Central memory CD8-positive, alpha-beta T cell (primary cell): Measurements from ENCODE around the gene OSM.

Experiments
- ATAC-seq: fragments of 150-1000 bp; cut with Tn5 transposase; replicated peaks from 2 replicates; pipeline ENCODE4 v1.10.0; 2022; ENCODE audit warnings: mild to moderate bottlenecking, moderate FRiP score, moderate number of reproducible peaks; ENCODE audit not compliant: poor library complexity, severe bottlenecking; ENCODE audit errors: extremely low read depth
- DNase-seq, 2 donors: peaks; one replicate each; pipeline ENCODE4 v3.0.0; 2021; ENCODE audit warnings: low spot score in 2 of 2
- H3K27ac Mint-ChIP-seq: one replicate; pipeline ENCODE4 v1.8.0; 2022; ENCODE audit warnings: low read depth, mild to moderate bottlenecking, moderate library complexity, mixed read lengths
- H3K27me3 Mint-ChIP-seq: one replicate; pipeline ENCODE4 v1.8.0; 2022; ENCODE audit warnings: mixed read lengths
- H3K36me3 Mint-ChIP-seq: one replicate; pipeline ENCODE4 v1.8.0; 2022; ENCODE audit warnings: mild to moderate bottlenecking, moderate library complexity, mixed read lengths; ENCODE audit not compliant: insufficient read depth
- H3K4me1 Mint-ChIP-seq: one replicate; pipeline ENCODE4 v1.8.0; 2022; ENCODE audit warnings: mixed read lengths
- H3K4me3 Mint-ChIP-seq: one replicate; pipeline ENCODE4 v1.8.0; 2022; ENCODE audit warnings: mild to moderate bottlenecking, moderate library complexity, mixed read lengths
- H3K9me3 Mint-ChIP-seq: one replicate; pipeline ENCODE4 v1.8.0; 2022; ENCODE audit warnings: mixed read lengths

Gene OSM

GRCh38 chr22:30306627-30307011, 40.0 kb upstream of the OSM start:
- DNase-seq (no peak), ATAC-seq (peak; percentile 25)
- peaks cover 12% of the 10 kb centered on the region for H3K36me3 Mint-ChIP-seq
- H3K27me3 Mint-ChIP-seq, result no peaks in the 10 kb centered on the region
- H3K4me1 Mint-ChIP-seq, result peaks cover 94% of the 10 kb centered on the region
- no peaks in the 10 kb centered on the region for H3K9me3 Mint-ChIP-seq
- peak overlapping the region; percentile 76 for H3K4me3 Mint-ChIP-seq
- H3K27ac Mint-ChIP-seq, result peak overlapping the region; percentile 92

- peaks cover 12% of the 10 kb centered on the region for H3K36me3 Mint-ChIP-seq
- no peaks in the 10 kb centered on the region for H3K9me3 Mint-ChIP-seq
- ATAC-seq (peak; percentile 74), DNase-seq (no peak)
- peak overlapping the region; percentile 92 for H3K27ac Mint-ChIP-seq
- H3K4me3 Mint-ChIP-seq, result peak overlapping the region; percentile 76
- no peaks in the 10 kb centered on the region for H3K27me3 Mint-ChIP-seq
- peaks cover 94% of the 10 kb centered on the region for H3K4me1 Mint-ChIP-seq
These were observed 39.4 kb upstream of the OSM start for GRCh38 chr22:30305906-30306626.

GRCh38 chr22:30305519-30305905, 38.9 kb upstream of the OSM start:
- Mint-ChIP-seq H3K27me3 (no peaks in the 10 kb centered on the region), H3K4me3 (peak overlapping the region; percentile 76), H3K36me3 (peaks cover 9% of the 10 kb centered on the region), H3K27ac (peak overlapping the region; percentile 92), H3K4me1 (peaks cover 92% of the 10 kb centered on the region), H3K9me3 (no peaks in the 10 kb centered on the region)
- DNase-seq, result peak; percentile 31 to 35
- peak; percentile 61 for ATAC-seq

GRCh38 chr22:30304495-30305244, 38.0 kb upstream of the OSM start:
- ATAC-seq, result no peak
- peak overlapping the region; percentile 76 for H3K4me3 Mint-ChIP-seq
- H3K9me3 Mint-ChIP-seq, result no peaks in the 10 kb centered on the region
- H3K4me1 Mint-ChIP-seq, result peaks cover 84% of the 10 kb centered on the region
- H3K36me3 Mint-ChIP-seq, result peaks cover 12% of the 10 kb centered on the region
- H3K27ac Mint-ChIP-seq, result peak overlapping the region; percentile 92
- no peaks in the 10 kb centered on the region for H3K27me3 Mint-ChIP-seq
- DNase-seq, result no peak

GRCh38 chr22:30302810-30303138, 36.1 kb upstream of the OSM start:
- no peak for DNase-seq
- Mint-ChIP-seq H3K27me3 (no peaks in the 10 kb centered on the region), H3K4me1 (peaks cover 78% of the 10 kb centered on the region), H3K36me3 (peaks cover 22% of the 10 kb centered on the region), H3K4me3 (peak overlapping the region; percentile 60), H3K9me3 (no peaks in the 10 kb centered on the region), H3K27ac (peak overlapping the region; percentile 92)
- no peak for ATAC-seq

DNA sequence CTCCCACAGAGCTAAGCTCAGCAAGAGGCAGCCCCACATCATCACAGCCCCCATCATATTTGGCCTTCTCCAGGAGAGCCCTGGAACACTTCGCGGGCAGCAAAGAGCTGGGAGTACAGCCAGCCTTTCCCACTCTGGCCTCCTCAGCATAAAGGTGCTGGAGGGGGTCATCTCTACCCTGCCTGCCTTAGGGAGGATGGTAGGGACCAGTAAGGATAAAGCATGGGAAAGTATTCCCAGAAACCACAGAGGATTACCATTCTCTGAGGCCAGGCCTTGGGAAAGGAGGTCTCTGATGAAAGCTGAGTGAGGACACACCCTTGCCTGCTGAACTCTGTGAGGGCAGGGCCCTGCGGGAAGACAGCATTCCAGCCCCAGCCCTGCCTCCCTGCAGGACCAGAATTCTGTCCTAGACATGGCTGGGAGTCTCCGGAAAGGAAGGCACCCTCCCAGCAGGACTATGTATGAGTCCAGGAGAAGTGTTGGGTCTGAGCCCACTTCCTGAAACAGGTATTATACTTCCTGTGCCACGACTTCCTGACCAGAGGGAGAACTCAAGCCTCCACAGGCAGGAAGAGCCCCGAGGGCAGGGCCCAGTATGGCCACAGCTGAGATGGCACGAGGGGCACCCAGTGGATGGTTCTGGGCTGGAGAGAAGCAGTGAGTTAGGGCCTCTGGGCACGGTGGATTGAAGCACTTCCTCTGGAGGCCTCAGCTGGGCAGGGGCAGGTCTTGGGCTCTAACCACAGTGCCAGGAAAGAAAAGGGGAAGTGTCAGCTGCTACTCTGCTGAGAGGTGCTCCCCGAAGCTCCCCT, 35.6 kb upstream of the OSM start:
- peaks cover 23% of the 10 kb centered on the region for H3K36me3 Mint-ChIP-seq
- H3K9me3 Mint-ChIP-seq, result no peaks in the 10 kb centered on the region
- no peak for ATAC-seq
- peak overlapping the region; percentile 92 for H3K27ac Mint-ChIP-seq
- H3K27me3 Mint-ChIP-seq, result no peaks in the 10 kb centered on the region
- H3K4me1 Mint-ChIP-seq, result peaks cover 73% of the 10 kb centered on the region
- peak overlapping the region; percentile 63 for H3K4me3 Mint-ChIP-seq
- DNase-seq, result no peak

GRCh38 chr22:30299322-30299721, 32.7 kb upstream of the OSM start:
- peak overlapping the region; percentile 64 for H3K27ac Mint-ChIP-seq
- ATAC-seq, result no peak
- DNase-seq, result no peak
- no peak overlapping the region for H3K4me3 Mint-ChIP-seq
- no peaks in the 10 kb centered on the region for H3K9me3 Mint-ChIP-seq
- peaks cover 49% of the 10 kb centered on the region for H3K4me1 Mint-ChIP-seq
- H3K27me3 Mint-ChIP-seq, result no peaks in the 10 kb centered on the region
- H3K36me3 Mint-ChIP-seq, result peaks cover 24% of the 10 kb centered on the region

GRCh38 chr22:30297991-30298701, 31.5 kb upstream of the OSM start:
- no peaks in the 10 kb centered on the region for H3K9me3 Mint-ChIP-seq
- H3K36me3 Mint-ChIP-seq, result peaks cover 31% of the 10 kb centered on the region
- no peak overlapping the region for H3K4me3 Mint-ChIP-seq
- H3K27ac Mint-ChIP-seq, result peak overlapping the region; percentile 64
- no peak for ATAC-seq
- DNase-seq, result no peak
- H3K4me1 Mint-ChIP-seq, result peaks cover 37% of the 10 kb centered on the region
- H3K27me3 Mint-ChIP-seq, result no peaks in the 10 kb centered on the region

- Mint-ChIP-seq H3K36me3 (peaks cover 29% of the 10 kb centered on the region), H3K4me3 (no peak overlapping the region), H3K27me3 (no peaks in the 10 kb centered on the region), H3K27ac (peak overlapping the region; percentile 64), H3K4me1 (peaks cover 30% of the 10 kb centered on the region), H3K9me3 (no peaks in the 10 kb centered on the region)
- ATAC-seq (no peak), DNase-seq (no peak)
These were observed 30.8 kb upstream of the OSM start for GRCh38 chr22:30297276-30297990.

DNA sequence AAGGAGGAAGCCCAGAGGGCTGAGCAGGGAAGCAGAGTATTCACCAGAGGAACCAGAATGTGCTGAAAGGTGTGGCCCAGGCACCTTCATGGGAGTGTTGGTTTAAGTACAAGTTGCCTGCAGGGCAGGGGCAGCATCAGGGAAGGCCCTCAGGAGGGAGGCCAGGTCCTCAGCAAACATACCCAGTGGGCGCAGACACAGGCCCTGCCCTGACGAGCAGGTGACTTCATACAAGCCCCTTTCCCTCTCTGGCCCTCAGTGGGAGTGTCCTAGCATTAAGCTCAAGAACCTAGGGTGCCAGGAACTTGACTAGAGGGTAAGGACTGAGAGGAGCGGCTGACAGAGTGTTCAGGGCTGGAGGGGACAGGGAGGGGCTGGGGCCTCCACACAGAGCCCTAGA, 30.2 kb upstream of the OSM start:
- Mint-ChIP-seq H3K27ac (peak overlapping the region; percentile 44), H3K9me3 (no peaks in the 10 kb centered on the region), H3K4me1 (peaks cover 25% of the 10 kb centered on the region), H3K27me3 (no peaks in the 10 kb centered on the region), H3K36me3 (peaks cover 28% of the 10 kb centered on the region), H3K4me3 (no peak overlapping the region)
- ATAC-seq (no peak), DNase-seq (no peak)

DNA sequence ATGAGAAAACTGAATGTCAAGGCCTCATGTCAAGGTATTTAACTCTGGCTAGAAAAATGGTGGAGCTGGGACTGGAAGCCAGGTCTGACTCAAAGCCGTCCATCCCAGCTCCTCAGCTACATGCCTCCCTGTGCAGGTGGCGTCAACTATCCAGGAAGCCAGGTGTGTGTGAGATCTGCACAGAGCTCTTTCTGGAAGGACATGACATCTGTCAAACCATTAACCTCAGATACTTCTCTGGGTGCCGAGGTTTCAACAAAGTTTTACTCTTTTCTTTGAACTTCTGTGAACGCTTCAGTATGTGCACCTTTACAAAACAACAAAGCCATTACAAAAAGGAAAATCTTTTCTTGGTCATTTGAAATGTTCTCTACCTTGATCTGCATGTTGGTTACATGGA, 29.7 kb upstream of the OSM start:
- no peak overlapping the region for H3K4me3 Mint-ChIP-seq

GRCh38 chr22:30295576-30295975, 28.9 kb upstream of the OSM start:
- Mint-ChIP-seq H3K4me1 (peaks cover 18% of the 10 kb centered on the region), H3K4me3 (no peak overlapping the region), H3K9me3 (no peaks in the 10 kb centered on the region), H3K36me3 (peaks cover 28% of the 10 kb centered on the region), H3K27ac (peak overlapping the region; percentile 41), H3K27me3 (no peaks in the 10 kb centered on the region)
- DNase-seq, result no peak
- no peak for ATAC-seq

More for the DNA sequence above, 29.7 kb upstream of the OSM start:
- peaks cover 28% of the 10 kb centered on the region for H3K36me3 Mint-ChIP-seq
- H3K27ac Mint-ChIP-seq, result peak overlapping the region; percentile 44
- peaks cover 24% of the 10 kb centered on the region for H3K4me1 Mint-ChIP-seq
- H3K27me3 Mint-ChIP-seq, result no peaks in the 10 kb centered on the region
- DNase-seq (no peak), ATAC-seq (no peak)
- H3K9me3 Mint-ChIP-seq, result no peaks in the 10 kb centered on the region
